Peyer's patch (tissue), 4 donors: Measurements from ENCODE around the gene SIRPD.

Experiments
- CTCF ChIP-seq, 6 experiments: fragments of 450-650 bp in 4 of 6; fragments of 200-600 bp in 2 of 6; sonication (generic) in 1 of 6; IDR thresholded peaks; one replicate each; pipeline ENCODE4 v1.5.1; 2017 to 2019; ENCODE audit warnings: antibody characterized with exemption in 6 of 6, mild to moderate bottlenecking in 3 of 6, moderate library complexity in 1 of 6
- POLR2A ChIP-seq, 2 donors: fragments of 450-650 bp; IDR thresholded peaks; one replicate each; pipeline ENCODE4 v1.5.1; 2017; ENCODE audit warnings: antibody characterized with exemption in 2 of 2, mild to moderate bottlenecking in 2 of 2, moderate library complexity in 2 of 2

GRCh38 chr20:1566701-1567100, 9.2 kb upstream of the SIRPD start:
- no peak for TF ChIP-seq CTCF (IDR thresholded peaks at IDR 0.05)
- TF ChIP-seq POLR2A (IDR thresholded peaks at IDR 0.05): no peak
